D721Med (cell line): Measurements from ENCODE around the gene RPL15.

ENCODE experiments used
- DNase-seq: peaks from one replicate; pipeline ENCODE4 v3.0.0; 2011; ENCODE audit warnings: low spot score; ENCODE audit not compliant: insufficient read length
- FAIRE-seq: peaks from 2 replicates; lab custom pipeline; 2011; peaks lifted over from hg19 to GRCh38; lab: Jason Lieb, UNC
- CTCF ChIP-seq: IDR thresholded peaks from 2 replicates; pipeline ENCODE4 v1.5.1; 2012; ENCODE audit warnings: mild to moderate bottlenecking, control low read depth; ENCODE audit not compliant: insufficient read depth; ENCODE audit errors: missing control alignments

The RPL15 gene

DNA sequence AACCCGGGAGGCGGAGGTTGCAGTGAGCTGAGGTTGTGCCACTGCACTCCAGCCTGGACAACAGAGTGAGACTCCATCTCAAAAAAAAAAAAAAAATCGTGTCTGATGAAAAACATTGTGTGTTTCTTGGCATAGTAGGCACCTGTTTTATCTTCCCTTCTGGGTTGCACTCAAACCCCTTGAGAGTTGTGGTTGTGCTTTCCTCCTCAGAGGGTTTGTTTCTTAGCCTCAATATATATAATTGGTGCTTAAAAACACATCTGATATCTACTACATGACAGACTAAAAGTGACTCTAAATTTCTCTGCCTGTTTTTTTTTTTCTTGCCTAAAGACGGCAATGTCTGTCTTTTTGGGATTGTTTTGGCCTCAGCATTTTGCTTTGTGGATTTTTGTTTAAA lies 35.7 kb downstream of the RPL15 start:
- DNase-seq: no peak
- FAIRE-seq: no peak
- TF ChIP-seq CTCF: no peak

GRCh38 chr3:23953523-23953922 lies 36.6 kb downstream of the RPL15 start:
- no peak for TF ChIP-seq CTCF
- no peak for FAIRE-seq
- DNase-seq: no peak

DNA sequence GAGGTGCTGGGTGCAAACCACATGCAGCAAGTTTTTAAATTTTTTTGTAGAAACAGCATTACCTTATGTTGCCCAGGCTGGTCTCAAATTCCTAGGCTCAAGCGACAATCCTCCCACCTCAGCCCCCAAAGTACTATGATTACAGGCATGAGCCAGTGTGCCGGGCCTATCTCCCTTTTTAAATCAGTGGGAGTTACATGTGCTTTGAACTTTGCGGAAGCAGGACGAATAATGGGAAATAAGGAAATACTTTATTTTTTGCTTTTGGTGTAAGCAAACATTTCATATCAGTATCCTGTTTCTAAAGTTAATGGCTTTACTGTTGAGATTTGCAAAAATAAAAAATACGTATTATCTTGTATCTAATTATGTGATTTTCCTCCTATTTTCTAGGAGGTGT lies 37.2 kb downstream of the RPL15 start:
- DNase-seq (no peak), FAIRE-seq (no peak)
- TF ChIP-seq CTCF: no peak

DNA sequence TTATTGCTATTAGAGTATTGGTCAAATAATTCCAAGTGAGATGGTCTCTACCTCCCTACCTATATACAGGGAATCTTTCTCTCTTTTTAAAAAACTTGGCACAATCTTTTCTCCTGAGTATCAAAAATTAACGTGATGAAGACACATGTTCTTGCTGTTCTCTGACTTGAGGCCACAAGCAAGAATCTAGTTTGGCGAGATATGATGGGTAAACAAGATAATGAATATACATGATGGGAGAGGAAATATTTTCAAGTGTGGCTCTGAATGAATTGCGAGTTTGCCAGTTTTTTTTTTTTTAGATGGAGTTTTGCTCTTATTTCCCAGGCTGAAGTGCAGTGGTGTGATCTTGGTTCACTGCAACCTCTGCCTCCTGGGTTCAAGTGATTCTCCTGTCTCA lies 39.8 kb downstream of the RPL15 start:
- no peak for FAIRE-seq
- DNase-seq: no peak
- TF ChIP-seq CTCF: no peak

DNA sequence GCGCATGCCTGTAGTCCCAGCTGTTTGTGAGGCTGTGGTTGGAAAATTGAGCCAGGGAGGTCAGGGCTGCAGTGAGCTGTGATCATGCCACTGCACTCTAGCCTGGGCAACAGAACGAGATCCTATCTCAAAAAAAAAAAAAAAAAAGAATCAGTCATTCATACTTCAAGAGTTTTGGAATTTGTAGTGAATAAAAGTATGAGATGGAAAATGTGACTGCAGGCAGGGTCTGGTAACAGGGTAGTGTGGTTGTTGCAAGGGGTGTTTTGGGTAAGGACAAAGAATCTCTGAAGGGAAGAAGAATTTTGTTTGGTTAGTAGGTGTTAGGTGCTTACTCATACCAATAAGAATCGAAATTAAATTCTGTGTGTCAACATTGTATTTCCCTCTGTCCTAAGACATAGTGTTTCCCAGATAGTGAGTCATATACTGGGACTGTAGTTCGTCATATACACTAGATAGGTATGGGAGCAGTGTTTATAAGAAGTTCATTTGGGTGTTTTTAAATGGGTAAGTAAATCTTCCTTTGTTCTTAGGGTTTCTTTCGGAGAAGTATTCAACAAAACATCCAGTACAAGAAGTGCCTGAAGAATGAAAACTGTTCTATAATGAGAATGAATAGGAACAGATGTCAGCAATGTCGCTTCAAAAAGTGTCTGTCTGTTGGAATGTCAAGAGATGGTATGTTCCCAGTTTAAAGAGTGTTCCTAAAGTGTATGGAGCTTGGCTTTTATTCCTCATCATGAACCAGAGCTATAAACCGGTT lies 42.4 kb downstream of the RPL15 start:
- DNase-seq (no peak), FAIRE-seq (no peak)
- no peak for TF ChIP-seq CTCF

- no peak for DNase-seq
- FAIRE-seq: no peak
Measured at GRCh38 chr3:23960649-23961048, 43.7 kb downstream of the RPL15 start.

More at GRCh38 chr3:23960649-23961048, 43.7 kb downstream of the RPL15 start:
- no peak for TF ChIP-seq CTCF
